CD4-positive, alpha-beta T cell (primary cell): Measurements from ENCODE around the gene HNRNPL. TPM values are rescaled to one million over a fixed set of nuclear protein-coding genes. Genes with fewer than 3 reads are reported as not detected.

Source experiments
- ATAC-seq: fragments of 200-7000 bp; cut with Tn5 transposase; one replicate; pipeline ENCODE4 v1.10.0; 2022; ENCODE audit warnings: mild to moderate bottlenecking; ENCODE audit not compliant: poor library complexity
- CTCF ChIA-PET: fragments of 350-600 bp; sonication (Branson Sonifier 250); formaldehyde crosslinking; loops from one replicate; lab custom pipeline; 2021; ENCODE audit warnings: antibody characterized with exemption, inconsistent platforms; lab: Charles Lee
- POLR2A ChIA-PET: fragments of 350-600 bp; sonication (Branson Sonifier 250); formaldehyde crosslinking; loops from one replicate; lab custom pipeline; 2021; ENCODE audit warnings: antibody characterized with exemption, inconsistent platforms; lab: Charles Lee
- DNase-seq, 14 experiments: peaks; one replicate each; pipeline ENCODE4 v3.0.0-alpha.2; 2013 to 2020; ENCODE audit warnings: mixed read lengths in 2 of 14
- H3K27ac ChIP-seq, 2 donors: one replicate each; pipeline versions ENCODE4 v1.5.1 to v1.7.0; 2013; ENCODE audit warnings: low read length in 2 of 2, low read depth in 1 of 2, mild to moderate bottlenecking in 1 of 2
- H3K27me3 ChIP-seq, 2 experiments: 1 replicate in 1 of 2; 2 replicates in 1 of 2; pipeline versions ENCODE4 v1.6.1 to v1.7.0; 2013; ENCODE audit warnings: low read length in 2 of 2, control low read depth in 1 of 2, mild to moderate bottlenecking in 1 of 2, moderate library complexity in 1 of 2; ENCODE audit not compliant: insufficient read depth in 2 of 2, control insufficient read depth in 1 of 2
- H3K36me3 ChIP-seq: one replicate; pipeline ENCODE4 v1.6.1; 2013; ENCODE audit warnings: low read length, control low read depth; ENCODE audit not compliant: insufficient read depth
- H3K4me1 ChIP-seq: one replicate; pipeline ENCODE4 v1.6.1; 2013; ENCODE audit warnings: low read length, control low read depth; ENCODE audit not compliant: insufficient read depth
- H3K4me3 ChIP-seq: one replicate; pipeline ENCODE4 v1.5.1; 2013; ENCODE audit warnings: mild to moderate bottlenecking, low read length, moderate library complexity
- H3K9me3 ChIP-seq, 2 experiments: 1 replicate in 1 of 2; 2 replicates in 1 of 2; pipeline versions ENCODE4 v1.6.1 to v1.7.0; 2013; ENCODE audit warnings: low read length in 2 of 2, mild to moderate bottlenecking in 2 of 2, control low read depth in 1 of 2, moderate library complexity in 1 of 2; ENCODE audit not compliant: control insufficient read depth in 1 of 2, insufficient read depth in 1 of 2
- H3K27ac Mint-ChIP-seq: one replicate; pipeline ENCODE4 v1.8.0; 2020; ENCODE audit warnings: mixed read lengths
- H3K27me3 Mint-ChIP-seq: one replicate; pipeline ENCODE4 v1.8.0; 2021; ENCODE audit warnings: mixed read lengths
- H3K36me3 Mint-ChIP-seq: one replicate; pipeline ENCODE4 v1.8.0; 2021; ENCODE audit warnings: low read depth, mixed read lengths
- H3K4me1 Mint-ChIP-seq: one replicate; pipeline ENCODE4 v1.8.0; 2021; ENCODE audit warnings: low read depth, mixed read lengths
- H3K4me3 Mint-ChIP-seq: one replicate; pipeline ENCODE4 v1.8.0; 2020; ENCODE audit warnings: mild to moderate bottlenecking, mixed read lengths
- H3K9me3 Mint-ChIP-seq: one replicate; pipeline ENCODE4 v1.8.0; 2020; ENCODE audit warnings: mixed read lengths
- CTCF ChIP-seq: fragments of 200-600 bp; IDR thresholded peaks from one replicate; pipeline ENCODE4 v1.8.0; 2022; ENCODE audit warnings: antibody characterized with exemption, mild to moderate bottlenecking
- intact Hi-C, 2 experiments: fragments of 100-400 bp; cut with DNase I in 1 of 2; cut with micrococcal nuclease in 1 of 2; formaldehyde crosslinking; loops; one replicate each; pipeline versions ENCODE4 v1.15.1 to v1.9.0; 2023 to 2025; cut with DNase I, micrococcal nuclease
- total RNA-seq, 174 experiments: library from RNA in 2 of 174; stranded (reverse) in 2 of 174; gene quantifications; one replicate each; pipeline ENCODE4 v1.2.3 and lab custom pipeline; 2021 to 2026

The HNRNPL gene
- total RNA-seq, 2 experiments from 2014 or later: 535 to 565 TPM

- Mint-ChIP-seq H3K36me3 (peaks cover 31% of the 10 kb centered on the region), H3K9me3 (no peaks in the 10 kb centered on the region), H3K27ac (no peak overlapping the region), H3K27me3 (no peaks in the 10 kb centered on the region), H3K4me3 (no peak overlapping the region), H3K4me1 (peaks cover 15% of the 10 kb centered on the region)
- DNase-seq (no peak), ATAC-seq (no peak)
- no peak for TF ChIP-seq CTCF
- CTCF ChIA-PET: no interaction called here
- intact Hi-C loops: no loop called here
- H3K27me3 ChIP-seq: no peaks in the 10 kb centered on the region
- H3K9me3 ChIP-seq: no peaks in the 10 kb centered on the region
- H3K27ac ChIP-seq: no peak overlapping the region
- H3K36me3 ChIP-seq: peaks cover 26% of the 10 kb centered on the region
- peaks cover 42% of the 10 kb centered on the region for H3K4me1 ChIP-seq
- POLR2A ChIA-PET: no interaction called here
- H3K4me3 ChIP-seq: no peak overlapping the region
Measured at GRCh38 chr19:38883286-38883685, 33.5 kb upstream of the HNRNPL start.

DNA sequence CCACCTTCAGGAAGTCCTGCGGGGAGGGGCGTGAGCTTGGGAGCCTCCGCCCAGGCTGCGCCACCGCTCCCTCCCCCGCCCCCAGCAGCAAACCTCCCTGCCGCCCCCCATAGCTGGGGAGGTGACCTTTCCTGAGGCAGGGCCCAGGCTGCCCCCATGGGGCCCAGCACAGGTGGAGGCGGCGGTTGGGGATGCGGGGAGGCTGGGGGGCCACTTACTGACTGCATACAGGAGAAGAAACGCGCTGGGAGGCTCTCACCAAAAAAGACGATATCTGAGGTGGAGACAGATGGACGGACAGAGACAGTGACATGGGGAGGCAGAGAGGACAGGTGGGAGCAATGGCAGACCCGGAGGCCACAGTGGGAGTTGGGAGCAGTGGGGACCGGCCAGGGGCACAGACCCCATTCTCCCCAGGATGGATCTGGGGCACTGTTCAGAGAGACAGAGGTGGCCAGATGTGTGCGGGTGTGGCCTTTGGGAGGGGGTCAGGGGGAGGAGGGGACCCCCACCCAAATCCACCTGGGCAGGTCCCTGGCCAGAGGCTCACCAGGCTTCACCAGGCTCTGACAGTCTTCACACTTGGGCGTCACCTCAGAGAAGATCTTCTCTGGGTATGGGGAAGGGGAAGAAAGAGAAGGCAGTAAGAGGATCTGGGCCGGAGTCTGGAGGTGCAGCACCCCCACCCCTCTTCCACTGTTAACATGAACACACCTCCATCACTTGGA is 31.3 kb upstream of the HNRNPL start:
- Histone ChIP-seq H3K36me3 (peaks cover 23% of the 10 kb centered on the region), H3K4me1 (peaks cover 55% of the 10 kb centered on the region), H3K4me3 (no peak overlapping the region), H3K9me3 (no peaks in the 10 kb centered on the region), H3K27ac (peak overlapping the region; percentile 90 to 96), H3K27me3 (no peaks in the 10 kb centered on the region)
- TF ChIP-seq CTCF: no peak
- no peak for DNase-seq
- POLR2A ChIA-PET: no interaction called here
- ATAC-seq: no peak
- Mint-ChIP-seq H3K27me3 (no peaks in the 10 kb centered on the region), H3K9me3 (no peaks in the 10 kb centered on the region), H3K36me3 (peaks cover 37% of the 10 kb centered on the region), H3K4me1 (peaks cover 30% of the 10 kb centered on the region), H3K27ac (peak overlapping the region; percentile 59), H3K4me3 (no peak overlapping the region)
- intact Hi-C loops: no loop called here
- CTCF ChIA-PET: no interaction called here

DNA sequence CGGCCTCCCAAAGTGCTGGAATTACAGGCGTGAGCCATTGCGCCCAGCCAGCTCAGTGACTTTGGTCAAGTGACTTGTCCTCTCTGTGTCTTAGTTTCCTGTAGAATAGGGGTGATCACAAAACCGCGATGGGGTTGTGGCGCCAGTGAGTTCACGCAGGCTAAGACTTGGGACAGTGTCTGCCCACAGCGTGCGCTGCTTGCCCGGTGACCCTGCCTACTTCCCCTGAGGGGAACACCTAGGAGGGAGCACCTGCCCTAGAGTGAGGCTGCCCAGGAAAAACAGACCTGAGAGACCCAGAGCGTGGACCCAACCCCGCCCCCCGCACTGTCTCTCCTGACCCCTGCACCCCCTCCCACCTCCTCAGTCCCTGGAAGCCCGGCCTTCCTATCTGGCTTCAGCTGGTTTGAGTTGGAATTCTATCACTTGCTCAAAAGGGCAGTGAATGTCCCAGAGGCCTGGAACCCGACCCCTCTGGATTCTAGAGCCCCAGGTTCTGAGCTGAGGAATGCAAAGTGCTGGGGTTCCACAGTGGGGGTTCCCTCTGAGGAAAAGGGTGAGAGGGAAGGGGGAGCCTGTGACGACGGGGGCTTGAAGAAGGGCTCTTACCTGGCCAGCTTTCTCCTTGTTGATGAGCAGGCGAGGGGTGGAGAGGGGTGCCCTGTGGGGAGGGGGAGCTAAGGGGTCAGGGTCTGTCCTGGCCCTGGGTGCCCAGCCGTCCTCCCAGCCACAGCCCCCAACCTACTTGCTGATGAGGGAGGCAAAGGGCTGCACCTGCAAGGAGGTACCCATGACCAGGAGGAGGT is 30.5 kb upstream of the HNRNPL start:
- ChIA-PET CTCF (interaction anchor here (1.0 to 2.0 kb wide), 2 partner anchors 110 to 478 kb away, joined by 3 to 4 read pairs; partner anchors contain the start of gene FAM98C), POLR2A (interaction anchor here (3.4 to 3.6 kb wide), 3 partner anchors 29 to 49 kb away, joined by 15 to 32 read pairs (median 27); partner anchors contain the start of genes ECH1 and HNRNPL)
- no peak for DNase-seq

More for the DNA sequence above, 30.5 kb upstream of the HNRNPL start:
- peaks cover 23% of the 10 kb centered on the region for H3K36me3 ChIP-seq
- no peaks in the 10 kb centered on the region for H3K27me3 ChIP-seq
- Mint-ChIP-seq H3K4me3 (no peak overlapping the region), H3K9me3 (no peaks in the 10 kb centered on the region), H3K27ac (peak overlapping the region; percentile 79), H3K4me1 (peaks cover 33% of the 10 kb centered on the region), H3K27me3 (no peaks in the 10 kb centered on the region), H3K36me3 (peaks cover 42% of the 10 kb centered on the region)
- H3K4me3 ChIP-seq: no peak overlapping the region
- no peaks in the 10 kb centered on the region for H3K9me3 ChIP-seq
- H3K4me1 ChIP-seq: peaks cover 55% of the 10 kb centered on the region
- H3K27ac ChIP-seq: peak overlapping the region; percentile 90 to 96
- TF ChIP-seq CTCF: no peak
- no peak for ATAC-seq
- intact Hi-C loops: no loop called here
